ENCODE data around the gene IGSF9B.

GRCh38 chr11:133896642-133897330 is 60.0 kb downstream of the IGSF9B start:
- no peak for TF ChIP-seq CTCF (IDR thresholded peaks at IDR 0.05)
- TF ChIP-seq POLR2A (IDR thresholded peaks at IDR 0.05), result no peak

Data from lower leg skin (tissue), 3 donors.